Aorta (tissue), 5 donors: ENCODE measurements around the gene ADAMTS16. TPM values are rescaled to one million over a fixed set of nuclear protein-coding genes. Genes with fewer than 3 reads are reported as not detected.

Source experiments
- ATAC-seq: fragments of 200-7000 bp; cut with Tn5 transposase; one replicate; pipeline ENCODE4 v1.9.1; 2022; ENCODE audit warnings: moderate library complexity; ENCODE audit not compliant: low FRiP score
- DNase-seq, 2 donors: peaks; one replicate each; pipeline ENCODE4 v3.0.0-alpha.2; 2020
- H3K27ac ChIP-seq, 2 donors: one replicate each; pipeline ENCODE4 v1.5.1; 2013; ENCODE audit warnings: low read length in 2 of 2, mild to moderate bottlenecking in 2 of 2, moderate library complexity in 2 of 2, control low read depth in 1 of 2, inconsistent platforms in 1 of 2, low read depth in 1 of 2
- H3K27me3 ChIP-seq, 2 donors: one replicate each; pipeline ENCODE4 v1.6.1; 2013; ENCODE audit warnings: control low read depth in 1 of 2, low read length in 1 of 2, mild to moderate bottlenecking in 1 of 2, moderate library complexity in 1 of 2; ENCODE audit not compliant: insufficient read depth in 2 of 2, control insufficient read depth in 1 of 2
- H3K36me3 ChIP-seq, 2 donors: one replicate each; pipeline ENCODE4 v1.6.1; 2013; ENCODE audit warnings: control low read depth in 1 of 2, low read length in 1 of 2, mild to moderate bottlenecking in 1 of 2; ENCODE audit not compliant: insufficient read depth in 2 of 2, control insufficient read depth in 1 of 2
- H3K4me1 ChIP-seq, 2 donors: one replicate each; pipeline ENCODE4 v1.6.1; 2013; ENCODE audit warnings: low read length in 2 of 2, control low read depth in 1 of 2, mild to moderate bottlenecking in 1 of 2, moderate library complexity in 1 of 2; ENCODE audit not compliant: insufficient read depth in 2 of 2, control insufficient read depth in 1 of 2
- H3K4me3 ChIP-seq, 2 donors: one replicate each; pipeline ENCODE4 v1.5.1; 2013; ENCODE audit warnings: low read length in 2 of 2, control low read depth in 1 of 2, mild to moderate bottlenecking in 1 of 2
- H3K9me3 ChIP-seq: one replicate; pipeline ENCODE4 v1.6.1; 2013; ENCODE audit warnings: mild to moderate bottlenecking, low read length; ENCODE audit not compliant: control insufficient read depth
- WGBS, 2 donors: extraction: QIAGEN DNeasy Blood & Tissue Kit; methylation state at CpG; one replicate each; pipeline ENCODE4 v1.1.7; 2013; 5-methylcytosine and 5-hydroxymethylcytosine counted together
- intact Hi-C, 2 donors: fragments of 100-400 bp; cut with DNase I; formaldehyde crosslinking; loops; one replicate each; pipeline versions ENCODE4 v1.14.2 to v1.15.0; 2022
- polyA plus RNA-seq, 2 donors: library from polyadenylated mRNA; stranded (reverse); fragments of 200-250 nt; gene quantifications; one replicate each; pipeline ENCODE4 v1.2.3, GENCODE V29; 2013
- total RNA-seq, 2 donors: library from RNA; stranded (reverse); fragmentation: NEBNext Ultra II Directional; extraction: Animal tissue kit (Norgen Biotek cat#: 25700); gene quantifications; one replicate each; pipeline ENCODE4 v1.2.1, GENCODE V29; 2021
- donor health status: healthy with polysubstance abuse.
- donor health status: Bipolar disorder and iron deficiency.
- donor health status: DM: no; HTN: no; CAD: no.
- donor health status: DM: no; HTN: no; CAD: no.
- donor health status: DM: yes; HTN: yes; CAD: no.

The ADAMTS16 gene
- total and polyA plus RNA-seq, 4 donors, result 0.10 to 0.81 TPM; not detected in 2

GRCh38 chr5:5140479-5141338 is 579 bp downstream of the ADAMTS16 start:
- ATAC-seq (peak; percentile 33), DNase-seq (no peak)
- H3K27ac ChIP-seq, result no peak overlapping the region
- H3K27me3 ChIP-seq, result peaks cover 0 to 2% of the 10 kb centered on the region in 2 donors
- no peaks in the 10 kb centered on the region for H3K4me1 ChIP-seq
- intact Hi-C loops, result loop anchor here (2.0 kb wide), 1 partner anchor 278 kb away; no protein-coding TSS in a partner anchor
- H3K4me3 ChIP-seq, result peak overlapping the region in 1 of 2 donors; percentile 5
- WGBS, 2 donors, result 1% methylated on average over 57 of the region's 57 CpGs
- H3K9me3 ChIP-seq, result no peaks in the 10 kb centered on the region
- no peaks in the 10 kb centered on the region for H3K36me3 ChIP-seq

DNA sequence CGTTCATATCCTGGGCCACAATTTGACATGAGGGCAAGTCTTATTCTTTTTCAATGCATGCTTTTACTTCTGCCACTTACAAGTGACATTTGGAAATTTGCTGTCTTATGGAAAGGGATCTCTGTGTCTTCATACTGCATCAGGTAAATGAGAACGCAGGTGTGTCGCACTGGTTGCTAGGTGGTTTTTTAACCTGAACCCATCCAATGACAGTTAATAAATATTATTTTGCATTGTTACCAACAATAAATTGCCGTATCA is 1.1 kb downstream of the ADAMTS16 start:
- H3K27ac ChIP-seq, result no peak overlapping the region
- H3K27me3 ChIP-seq, result peaks cover 0 to 2% of the 10 kb centered on the region in 2 donors
- no peaks in the 10 kb centered on the region for H3K36me3 ChIP-seq
- no peak overlapping the region for H3K4me3 ChIP-seq
- H3K4me1 ChIP-seq, result no peaks in the 10 kb centered on the region
- intact Hi-C loops, result loop anchor here (2.0 kb wide), 1 partner anchor 278 kb away; no protein-coding TSS in a partner anchor
- no peaks in the 10 kb centered on the region for H3K9me3 ChIP-seq
- ATAC-seq, result no peak
- no peak for DNase-seq
- 25 to 26% methylated on average over 4 of the region's 4 CpGs for WGBS, 2 donors

GRCh38 chr5:5141625-5142525 is 1.7 kb downstream of the ADAMTS16 start:
- DNase-seq (no peak), ATAC-seq (peak; percentile 57)
- Histone ChIP-seq H3K36me3 (no peaks in the 10 kb centered on the region), H3K9me3 (no peaks in the 10 kb centered on the region), H3K27me3 (peaks cover 0 to 2% of the 10 kb centered on the region in 2 donors), H3K4me3 (no peak overlapping the region), H3K27ac (no peak overlapping the region), H3K4me1 (no peaks in the 10 kb centered on the region)
- WGBS, 2 donors, result 16 to 18% methylated on average over 6 of the region's 6 CpGs
- intact Hi-C loops, result loop anchor here (2.0 kb wide), 1 partner anchor 277 kb away; no protein-coding TSS in a partner anchor

DNA sequence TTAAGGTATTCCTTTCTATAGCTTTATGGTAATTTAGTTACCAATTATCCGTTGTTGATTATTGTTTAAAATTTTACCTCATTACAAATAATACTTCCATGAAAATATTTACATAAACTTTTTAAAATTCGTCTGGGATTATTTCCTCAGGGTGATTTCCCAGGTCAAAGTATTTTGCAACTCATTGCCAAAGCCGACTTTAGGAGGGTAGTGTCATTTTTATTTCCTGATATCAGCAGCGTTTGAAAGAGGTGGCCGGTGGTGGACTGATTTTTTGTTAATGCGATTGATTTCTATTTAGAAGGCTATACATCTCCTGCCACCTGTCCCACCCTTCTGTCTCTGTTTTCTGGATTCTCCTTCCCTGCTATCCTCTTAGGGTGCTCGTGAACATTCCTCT is 4.3 kb downstream of the ADAMTS16 start:
- intact Hi-C loops, result no loop called here
- DNase-seq (no peak), ATAC-seq (no peak)
- Histone ChIP-seq H3K4me1 (no peaks in the 10 kb centered on the region), H3K4me3 (no peak overlapping the region), H3K27ac (no peak overlapping the region), H3K9me3 (no peaks in the 10 kb centered on the region), H3K36me3 (no peaks in the 10 kb centered on the region), H3K27me3 (peaks cover 0 to 2% of the 10 kb centered on the region in 2 donors)
- 73 to 74% methylated on average over 7 of the region's 7 CpGs for WGBS, 2 donors

GRCh38 chr5:5145651-5146529 is 5.8 kb downstream of the ADAMTS16 start:
- no peaks in the 10 kb centered on the region for H3K36me3 ChIP-seq
- no peak for DNase-seq
- H3K4me1 ChIP-seq, result no peaks in the 10 kb centered on the region
- H3K9me3 ChIP-seq, result peaks cover 5% of the 10 kb centered on the region
- H3K4me3 ChIP-seq, result no peak overlapping the region
- intact Hi-C loops, result no loop called here
- ATAC-seq, result no peak
- no peak overlapping the region for H3K27ac ChIP-seq
- WGBS, 2 donors, result 86 to 87% methylated on average over 18 of the region's 18 CpGs
- no peaks in the 10 kb centered on the region for H3K27me3 ChIP-seq

GRCh38 chr5:5146530-5147160 is 6.5 kb downstream of the ADAMTS16 start:
- Histone ChIP-seq H3K27me3 (no peaks in the 10 kb centered on the region), H3K4me1 (no peaks in the 10 kb centered on the region), H3K36me3 (no peaks in the 10 kb centered on the region), H3K27ac (no peak overlapping the region), H3K4me3 (no peak overlapping the region), H3K9me3 (peaks cover 5% of the 10 kb centered on the region)
- DNase-seq, result no peak
- 57% methylated on average over 11 of the region's 11 CpGs for WGBS, 2 donors
- intact Hi-C loops, result no loop called here
- peak; percentile 33 for ATAC-seq

DNA sequence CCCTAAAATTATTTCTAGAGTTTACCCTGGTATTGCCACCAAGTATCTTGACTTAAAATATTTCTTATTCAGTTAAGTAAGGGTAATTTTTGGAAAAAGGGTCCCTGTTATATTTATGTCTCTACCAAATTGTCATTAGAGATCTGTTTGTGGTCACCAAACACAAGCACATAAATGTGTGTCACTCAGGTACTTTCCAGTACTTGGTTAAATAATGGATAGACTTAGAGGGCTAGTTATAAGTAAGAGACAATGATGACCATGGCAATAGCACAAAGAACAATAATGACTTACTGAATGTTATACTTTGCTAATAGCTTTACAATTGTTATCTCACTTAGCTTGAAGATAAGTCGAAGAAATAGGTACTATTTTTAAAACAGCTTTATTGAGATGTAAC is 9.0 kb downstream of the ADAMTS16 start:
- H3K36me3 ChIP-seq, result no peaks in the 10 kb centered on the region
- no peaks in the 10 kb centered on the region for H3K4me1 ChIP-seq
- H3K27me3 ChIP-seq, result no peaks in the 10 kb centered on the region
- intact Hi-C loops, result no loop called here
- ATAC-seq (no peak), DNase-seq (no peak)
- H3K4me3 ChIP-seq, result no peak overlapping the region
- WGBS, 2 donors, result 44 to 91% methylated on average over 1 of the region's 1 CpG
- no peak overlapping the region for H3K27ac ChIP-seq
- peaks cover 6% of the 10 kb centered on the region for H3K9me3 ChIP-seq

DNA sequence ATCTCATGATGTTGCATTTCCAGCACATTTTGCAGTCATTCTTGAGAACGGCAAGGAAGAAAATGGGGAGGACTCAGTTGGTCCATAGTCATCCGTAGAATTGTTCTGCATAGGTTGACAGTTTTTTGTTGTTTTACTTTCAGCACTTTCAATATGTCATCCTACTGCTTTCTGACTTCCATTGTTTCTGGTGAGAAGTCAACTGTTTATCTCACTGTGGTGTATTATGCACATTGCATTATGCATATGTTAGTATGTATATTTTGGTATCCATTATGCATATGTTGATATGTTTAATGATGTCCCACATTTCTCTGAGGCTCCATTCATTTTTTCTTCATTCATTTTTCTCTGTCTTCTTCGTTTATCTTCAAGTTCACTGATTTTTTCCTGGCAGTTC is 10.5 kb downstream of the ADAMTS16 start:
- ATAC-seq (no peak), DNase-seq (no peak)
- 94% methylated on average over 3 of the region's 3 CpGs for whole genome bisulfite sequencing, 2 donors
- peaks cover 6% of the 10 kb centered on the region for H3K9me3 ChIP-seq
- H3K27me3 ChIP-seq, result no peaks in the 10 kb centered on the region
- H3K4me1 ChIP-seq, result no peaks in the 10 kb centered on the region
- no peak overlapping the region for H3K27ac ChIP-seq
- H3K4me3 ChIP-seq, result no peak overlapping the region
- intact Hi-C loops, result no loop called here
- no peaks in the 10 kb centered on the region for H3K36me3 ChIP-seq
